HL-60 (cell line): ENCODE results near the gene DAPL1.
"Not testable (repeated sequence)": the region's sequence is repeated elsewhere in the genome, so short reads cannot be mapped to it uniquely, and the experiment has no call there.

Experiments used
- CTCF ChIP-seq: IDR thresholded peaks from one replicate; pipeline ENCODE4 v1.5.1; 2011; ENCODE audit warnings: low read length, control low read depth, inconsistent platforms; ENCODE audit not compliant: insufficient read depth
- GABPA ChIP-seq: IDR thresholded peaks from 2 replicates; pipeline ENCODE4 v1.6.1; 2012; ENCODE audit warnings: low read depth
- POLR2AphosphoS5 ChIP-seq: IDR thresholded peaks from 2 replicates; pipeline ENCODE4 v1.6.1; 2012; ENCODE audit warnings: low read depth
- REST ChIP-seq: IDR thresholded peaks from 2 replicates; pipeline ENCODE4 v1.6.1; 2012; ENCODE audit warnings: low read depth; ENCODE audit not compliant: insufficient replicate concordance
- SPI1 ChIP-seq: IDR thresholded peaks from 2 replicates; pipeline ENCODE4 v1.6.1; 2012; ENCODE audit warnings: low read depth, mild to moderate bottlenecking, borderline replicate concordance

DNA sequence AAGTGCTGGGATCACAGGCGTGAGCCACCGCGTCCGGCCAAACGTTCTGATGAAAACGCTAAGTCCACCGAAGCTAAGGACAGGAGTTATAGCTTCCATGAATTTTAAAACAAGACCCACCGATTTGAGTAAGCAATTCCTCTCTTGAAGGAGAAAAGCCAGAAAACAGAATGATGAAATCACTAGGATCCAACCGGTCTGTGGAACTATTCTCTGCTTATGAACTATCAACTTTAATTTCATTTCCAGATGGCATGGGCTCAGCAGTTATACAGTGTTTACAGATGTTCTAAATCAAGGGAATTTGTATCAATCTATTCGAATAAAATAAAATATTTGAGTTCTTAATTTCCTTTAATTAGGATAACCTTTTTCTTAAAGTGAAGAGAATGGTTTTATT lies 66.5 kb downstream of the DAPL1 start:
- TF ChIP-seq CTCF, POLR2AphosphoS5, GABPA, SPI1, REST: not testable (repeated sequence)
